Right lobe of liver (tissue), 4 donors: ENCODE measurements around the gene CYTH3.
A peak's percentile ranks its signal among the peaks of the same experiment; 100 is the strongest.

ENCODE experiments used
- CTCF ChIP-seq, 4 donors: fragments of 200-600 bp in 3 of 4; fragments of 450-650 bp in 1 of 4; IDR thresholded peaks; one replicate each; pipeline versions ENCODE4 v1.5.1 to v1.8.0; 2016 to 2022; ENCODE audit warnings: antibody characterized with exemption in 4 of 4, mild to moderate bottlenecking in 2 of 4
- POLR2A ChIP-seq: fragments of 450-650 bp; IDR thresholded peaks from one replicate; pipeline ENCODE4 v1.6.1; 2017; ENCODE audit warnings: antibody characterized with exemption, mild to moderate bottlenecking
- donor health status: DM: no; HTN: no; CAD: no.
- donor health status: DM: no; HTN: no; CAD: no.
- donor health status: DM: no; HTN: yes; CAD: no.

- TF ChIP-seq CTCF (IDR thresholded peaks at IDR 0.05) (no peak), POLR2A (peak; percentile 75)
Measured at GRCh38 chr7:6272481-6273323, at the start of gene CYTH3.
